DOHH2 (cell line): ENCODE results near the gene SIK3.

Experiments used
- EZH2phosphoT487 ChIP-seq: fragments of 200-600 bp; sonication (generic); IDR thresholded peaks from 2 replicates; pipeline ENCODE4 v1.6.1; 2017; ENCODE audit warnings: borderline replicate concordance, mild to moderate bottlenecking, antibody characterized with exemption, low read length, moderate library complexity, mixed read lengths
- TF ChIP-seq, protein P1 (sequence below): fragments of 200-600 bp; sonication (generic); IDR thresholded peaks from one replicate; pipeline ENCODE4 v1.5.1; 2014; ENCODE audit warnings: antibody characterized with exemption, mild to moderate bottlenecking, low read depth, low read length; ENCODE audit not compliant: poor library complexity, severe bottlenecking

DNA sequence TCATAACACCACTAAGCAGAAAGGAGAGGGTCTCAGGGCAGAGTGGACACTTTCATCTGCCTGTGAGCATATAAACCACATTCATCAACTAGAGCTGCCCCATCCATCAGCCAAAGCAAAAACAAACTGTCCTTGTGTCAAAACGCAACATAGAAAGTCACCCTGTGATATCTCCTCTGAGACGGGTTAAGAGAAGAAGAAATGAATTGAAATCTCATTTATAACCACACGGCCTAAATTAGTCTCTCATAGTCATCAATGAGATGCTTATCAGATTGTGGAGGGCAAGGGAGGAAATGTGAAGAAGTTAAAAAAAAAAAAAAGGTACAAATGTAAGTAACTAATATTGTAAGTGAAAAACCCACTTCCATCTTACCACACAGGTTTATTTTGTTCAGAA, 75.7 kb downstream of the SIK3 start:
- TF ChIP-seq, protein P1, sequence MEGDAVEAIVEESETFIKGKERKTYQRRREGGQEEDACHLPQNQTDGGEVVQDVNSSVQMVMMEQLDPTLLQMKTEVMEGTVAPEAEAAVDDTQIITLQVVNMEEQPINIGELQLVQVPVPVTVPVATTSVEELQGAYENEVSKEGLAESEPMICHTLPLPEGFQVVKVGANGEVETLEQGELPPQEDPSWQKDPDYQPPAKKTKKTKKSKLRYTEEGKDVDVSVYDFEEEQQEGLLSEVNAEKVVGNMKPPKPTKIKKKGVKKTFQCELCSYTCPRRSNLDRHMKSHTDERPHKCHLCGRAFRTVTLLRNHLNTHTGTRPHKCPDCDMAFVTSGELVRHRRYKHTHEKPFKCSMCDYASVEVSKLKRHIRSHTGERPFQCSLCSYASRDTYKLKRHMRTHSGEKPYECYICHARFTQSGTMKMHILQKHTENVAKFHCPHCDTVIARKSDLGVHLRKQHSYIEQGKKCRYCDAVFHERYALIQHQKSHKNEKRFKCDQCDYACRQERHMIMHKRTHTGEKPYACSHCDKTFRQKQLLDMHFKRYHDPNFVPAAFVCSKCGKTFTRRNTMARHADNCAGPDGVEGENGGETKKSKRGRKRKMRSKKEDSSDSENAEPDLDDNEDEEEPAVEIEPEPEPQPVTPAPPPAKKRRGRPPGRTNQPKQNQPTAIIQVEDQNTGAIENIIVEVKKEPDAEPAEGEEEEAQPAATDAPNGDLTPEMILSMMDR, result no peak
- TF ChIP-seq EZH2phosphoT487, result no peak
